GM18868 (cell line): ENCODE measurements around the gene ILDR2.

Experiments used
- ATAC-seq: cut with Tn5 transposase; IDR thresholded peaks from one replicate; pipeline ENCODE4 v1.9.1; 2021; ENCODE audit warnings: mild to moderate bottlenecking, moderate library complexity; ENCODE audit not compliant: unreplicated experiment

ILDR2 gene

GRCh38 chr1:166975361-166976129, at the start of gene ILDR2:
TSS of gene ILDR2 (minus strand) at chr1:166975540. CDS start at chr1:166975268, 272 bp downstream.
- peak; percentile 65 for ATAC-seq

- ATAC-seq, result no peak
Measured at GRCh38 chr1:167022384-167022783, 47.0 kb upstream of the ILDR2 start.

- no peak for ATAC-seq
Measured at GRCh38 chr1:167016100-167016750, 40.9 kb upstream of the ILDR2 start.

GRCh38 chr1:167013108-167013929, 38.0 kb upstream of the ILDR2 start:
- ATAC-seq, result no peak

GRCh38 chr1:167012570-167012969, 37.2 kb upstream of the ILDR2 start:
- ATAC-seq, result no peak

GRCh38 chr1:167011560-167012191, 36.3 kb upstream of the ILDR2 start:
- no peak for ATAC-seq

GRCh38 chr1:167003711-167004110, 28.4 kb upstream of the ILDR2 start:
- no peak for ATAC-seq

GRCh38 chr1:167002354-167002753, 27.0 kb upstream of the ILDR2 start:
- no peak for ATAC-seq

- ATAC-seq, result no peak
Measured at GRCh38 chr1:167000546-167000945, 25.2 kb upstream of the ILDR2 start.

GRCh38 chr1:166999500-167000055, 24.2 kb upstream of the ILDR2 start:
- peak; percentile 65 for ATAC-seq

- peak; percentile 21 for ATAC-seq
Measured at GRCh38 chr1:166999075-166999474, 23.7 kb upstream of the ILDR2 start.

GRCh38 chr1:166988974-166989515, 13.7 kb upstream of the ILDR2 start, which contains the start of gene MAEL:
TSS of gene MAEL (plus strand) at chr1:166989280. CDS start at chr1:166989353, 73 bp downstream.
- no peak for ATAC-seq

GRCh38 chr1:166981589-166981988, 6.2 kb upstream of the ILDR2 start:
- no peak for ATAC-seq

GRCh38 chr1:166980818-166981217, 5.5 kb upstream of the ILDR2 start:
- no peak for ATAC-seq

- no peak for ATAC-seq
Measured at GRCh38 chr1:166980383-166980782, 5.0 kb upstream of the ILDR2 start.

GRCh38 chr1:166978821-166979220, 3.5 kb upstream of the ILDR2 start:
- ATAC-seq, result peak; percentile 59

GRCh38 chr1:166977951-166978350, 2.6 kb upstream of the ILDR2 start:
- ATAC-seq, result no peak

GRCh38 chr1:166974647-166975345, 544 bp downstream of the ILDR2 start:
- no peak for ATAC-seq

- ATAC-seq, result no peak
Measured at GRCh38 chr1:166972826-166973225, 2.5 kb downstream of the ILDR2 start.

GRCh38 chr1:166972193-166972592, 3.1 kb downstream of the ILDR2 start:
- ATAC-seq, result no peak
